ENCODE data around the gene CEMIP. TPM values are rescaled to one million over a fixed set of nuclear protein-coding genes. Genes with fewer than 3 reads are reported as not detected.

The CEMIP gene
- total and polyA plus RNA-seq, 12 donors: 0.08 to 2.2 (median 0.35) TPM

DNA sequence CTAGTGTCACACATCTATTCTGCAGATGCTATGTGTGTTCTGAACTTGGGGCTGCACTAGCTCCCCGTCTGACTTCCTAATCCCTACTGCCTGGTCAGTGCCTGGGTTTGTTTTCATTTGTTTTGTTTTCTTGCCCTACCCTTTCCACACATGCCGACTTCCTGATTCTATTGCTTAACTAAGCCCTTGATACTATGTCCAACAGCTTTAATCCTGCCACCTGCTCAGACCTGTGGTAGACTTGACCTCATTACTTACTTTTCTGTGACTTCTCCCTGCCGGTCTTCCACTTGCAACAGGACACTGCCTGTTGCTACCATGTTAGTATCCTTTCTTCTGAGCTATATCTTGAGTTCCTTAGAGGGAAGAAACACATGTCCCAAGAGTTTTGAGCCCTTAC is 39.3 kb upstream of the CEMIP start:
- Histone ChIP-seq H3K27ac (no peak overlapping the region), H3K4me3 (no peak overlapping the region), H3K9me3 (replicated peaks in 1 of 3) (no peaks in the 10 kb centered on the region), H3K4me1 (replicated peaks in 1 of 2) (peaks cover 0 to 14% of the 10 kb centered on the region in 2 donors), H3K36me3 (replicated peaks in 1 of 2) (no peaks in the 10 kb centered on the region), H3K27me3 (no peaks in the 10 kb centered on the region)
- no peak for DNase-seq
- TF ChIP-seq, protein P1, sequence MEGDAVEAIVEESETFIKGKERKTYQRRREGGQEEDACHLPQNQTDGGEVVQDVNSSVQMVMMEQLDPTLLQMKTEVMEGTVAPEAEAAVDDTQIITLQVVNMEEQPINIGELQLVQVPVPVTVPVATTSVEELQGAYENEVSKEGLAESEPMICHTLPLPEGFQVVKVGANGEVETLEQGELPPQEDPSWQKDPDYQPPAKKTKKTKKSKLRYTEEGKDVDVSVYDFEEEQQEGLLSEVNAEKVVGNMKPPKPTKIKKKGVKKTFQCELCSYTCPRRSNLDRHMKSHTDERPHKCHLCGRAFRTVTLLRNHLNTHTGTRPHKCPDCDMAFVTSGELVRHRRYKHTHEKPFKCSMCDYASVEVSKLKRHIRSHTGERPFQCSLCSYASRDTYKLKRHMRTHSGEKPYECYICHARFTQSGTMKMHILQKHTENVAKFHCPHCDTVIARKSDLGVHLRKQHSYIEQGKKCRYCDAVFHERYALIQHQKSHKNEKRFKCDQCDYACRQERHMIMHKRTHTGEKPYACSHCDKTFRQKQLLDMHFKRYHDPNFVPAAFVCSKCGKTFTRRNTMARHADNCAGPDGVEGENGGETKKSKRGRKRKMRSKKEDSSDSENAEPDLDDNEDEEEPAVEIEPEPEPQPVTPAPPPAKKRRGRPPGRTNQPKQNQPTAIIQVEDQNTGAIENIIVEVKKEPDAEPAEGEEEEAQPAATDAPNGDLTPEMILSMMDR (IDR thresholded peaks at IDR 0.05): no peak
- TF ChIP-seq POLR2A (IDR thresholded peaks at IDR 0.05): no peak
- intact Hi-C loops (cut with DNase I): no loop called here
- WGBS, 4 donors: 86 to 95% (median 91%) methylated on average over 3 of the region's 3 CpGs

DNA sequence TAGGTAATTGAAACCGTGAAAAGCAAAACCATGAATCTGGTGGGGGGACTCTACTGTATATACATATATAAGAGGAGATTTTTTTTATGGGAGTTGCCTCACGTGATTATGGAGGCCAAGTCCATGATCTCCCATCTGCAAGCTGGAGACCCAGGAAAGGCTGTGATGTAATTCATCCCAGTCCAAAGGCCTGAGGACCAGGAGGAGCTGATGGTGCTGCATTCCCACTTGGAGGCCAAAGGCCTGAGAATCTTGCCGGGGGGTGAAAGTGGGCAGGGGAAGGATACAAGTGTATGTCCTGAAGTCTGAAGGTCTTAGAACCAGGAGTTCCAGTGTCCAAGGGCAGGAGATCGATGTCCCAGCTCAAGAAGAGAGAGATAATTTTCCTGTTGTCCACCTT is 37.1 kb upstream of the CEMIP start:
- TF ChIP-seq, protein P1 (IDR thresholded peaks at IDR 0.05): no peak
- Histone ChIP-seq H3K27me3 (no peaks in the 10 kb centered on the region), H3K4me1 (replicated peaks in 1 of 2) (peaks cover 0 to 5% of the 10 kb centered on the region in 2 donors), H3K27ac (no peak overlapping the region), H3K4me3 (no peak overlapping the region), H3K9me3 (replicated peaks in 1 of 3) (no peaks in the 10 kb centered on the region), H3K36me3 (replicated peaks in 1 of 2) (no peaks in the 10 kb centered on the region)
- DNase-seq: no peak
- WGBS, 4 donors: 92 to 97% (median 94%) methylated on average over 4 of the region's 4 CpGs
- intact Hi-C loops (cut with DNase I): no loop called here

DNA sequence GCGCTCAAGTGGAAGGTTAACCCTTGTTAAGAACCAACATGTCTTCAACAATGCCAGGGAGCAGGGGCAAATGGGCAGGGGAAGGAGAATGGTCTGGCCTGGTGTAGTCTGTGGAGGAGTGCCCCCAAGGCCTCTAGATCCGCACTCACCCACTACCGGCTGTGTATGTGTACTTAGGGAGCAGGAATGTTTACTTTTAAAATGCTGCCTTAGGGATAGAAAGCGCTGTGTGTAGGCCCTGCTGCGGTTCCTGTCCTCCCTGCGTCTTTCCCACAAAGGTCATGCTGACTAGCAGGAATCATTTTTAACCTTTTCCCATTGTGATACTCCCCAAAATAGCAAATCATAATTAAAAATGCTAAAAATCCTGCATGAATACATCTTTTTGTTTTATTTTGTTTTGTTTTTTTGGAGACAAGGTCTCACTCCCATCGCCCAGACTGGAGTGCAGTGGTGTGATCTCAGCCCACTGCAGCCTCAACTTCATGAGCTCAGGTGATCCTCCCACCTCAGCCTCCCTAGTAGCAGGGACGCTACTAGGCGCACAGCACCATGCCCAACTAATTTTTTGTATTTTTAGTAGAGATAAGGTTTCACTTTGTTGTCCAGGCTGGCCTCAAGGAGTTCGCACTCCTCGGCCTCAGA is 35.9 kb upstream of the CEMIP start:
- Histone ChIP-seq H3K4me3 (no peak overlapping the region), H3K9me3 (replicated peaks in 1 of 3) (no peaks in the 10 kb centered on the region), H3K4me1 (replicated peaks in 1 of 2) (peaks cover 0 to 3% of the 10 kb centered on the region in 2 donors), H3K36me3 (replicated peaks in 1 of 2) (no peaks in the 10 kb centered on the region), H3K27ac (no peak overlapping the region), H3K27me3 (no peaks in the 10 kb centered on the region)
- intact Hi-C loops (cut with DNase I): no loop called here
- WGBS, 4 donors: 84 to 93% (median 89%) methylated on average over 11 of the region's 11 CpGs
- no peak for TF ChIP-seq POLR2A (IDR thresholded peaks at IDR 0.05)
- TF ChIP-seq, protein P1 (IDR thresholded peaks at IDR 0.05): no peak
- no peak for DNase-seq

DNA sequence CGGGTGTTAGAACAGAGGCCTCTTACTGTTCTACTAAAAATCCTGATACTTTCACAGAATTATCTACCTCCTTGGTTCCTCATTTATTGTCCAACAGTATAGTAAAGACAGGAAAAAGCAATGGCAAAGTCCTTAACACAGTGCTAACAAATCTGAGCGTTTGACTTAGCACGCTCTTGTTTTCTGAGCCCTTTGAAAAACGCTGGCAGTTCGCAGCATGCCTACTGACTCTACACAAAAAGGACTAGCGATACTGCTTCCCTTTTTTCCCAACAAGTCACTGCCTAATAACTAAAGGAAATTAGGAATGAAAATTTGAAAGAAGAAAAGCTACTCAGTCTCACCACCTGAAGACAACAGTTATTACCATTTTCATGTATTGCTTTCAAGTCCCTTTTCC is 34.8 kb upstream of the CEMIP start:
- H3K27ac ChIP-seq: no peak overlapping the region
- no peaks in the 10 kb centered on the region for H3K36me3 ChIP-seq (replicated peaks in 1 of 2)
- H3K4me3 ChIP-seq: no peak overlapping the region
- intact Hi-C loops (cut with DNase I): no loop called here
- peaks cover 0 to 3% of the 10 kb centered on the region in 2 donors for H3K4me1 ChIP-seq (replicated peaks in 1 of 2)
- H3K27me3 ChIP-seq: no peaks in the 10 kb centered on the region
- 85 to 91% (median 88%) methylated on average over 6 of the region's 6 CpGs for WGBS, 4 donors
- no peaks in the 10 kb centered on the region for H3K9me3 ChIP-seq (replicated peaks in 1 of 3)
- DNase-seq: no peak
- TF ChIP-seq POLR2A (IDR thresholded peaks at IDR 0.05): no peak
- TF ChIP-seq, protein P1 (IDR thresholded peaks at IDR 0.05): no peak

All from adrenal gland (tissue), 12 donors.